ENCODE measurements around the gene SPTLC1.

DNA sequence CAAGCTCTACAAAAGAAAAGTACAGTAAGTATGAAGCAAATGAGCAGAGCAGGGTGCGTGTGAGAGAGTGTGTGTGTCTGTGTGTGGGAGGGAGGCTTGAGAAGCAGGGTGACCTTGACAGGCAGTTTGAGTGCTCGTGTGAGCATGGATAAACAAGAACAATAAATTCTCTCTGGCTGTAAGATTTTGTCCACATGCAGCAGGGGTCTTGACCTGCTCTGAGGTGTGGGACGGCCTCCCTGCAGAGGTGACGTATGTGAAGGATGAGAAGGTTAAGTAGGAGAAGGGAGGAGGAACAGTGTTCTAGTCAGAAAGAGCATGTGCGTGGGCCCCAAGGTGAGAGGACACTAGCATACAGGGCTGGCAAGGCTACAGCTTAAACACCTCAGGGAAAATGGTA is 49.0 kb downstream of the SPTLC1 start:
- TF ChIP-seq TCF7L2 (IDR thresholded peaks at IDR 0.05; ENCODE audit: low read depth, low read length) (no peak), POLR2AphosphoS5 (IDR thresholded peaks at IDR 0.05; ENCODE audit: low read depth, low read length) (no peak), SIN3A (IDR thresholded peaks at IDR 0.05; ENCODE audit: borderline replicate concordance, insufficient read depth, low read depth, low read length) (no peak)
- TF ChIP-seq, protein P1, sequence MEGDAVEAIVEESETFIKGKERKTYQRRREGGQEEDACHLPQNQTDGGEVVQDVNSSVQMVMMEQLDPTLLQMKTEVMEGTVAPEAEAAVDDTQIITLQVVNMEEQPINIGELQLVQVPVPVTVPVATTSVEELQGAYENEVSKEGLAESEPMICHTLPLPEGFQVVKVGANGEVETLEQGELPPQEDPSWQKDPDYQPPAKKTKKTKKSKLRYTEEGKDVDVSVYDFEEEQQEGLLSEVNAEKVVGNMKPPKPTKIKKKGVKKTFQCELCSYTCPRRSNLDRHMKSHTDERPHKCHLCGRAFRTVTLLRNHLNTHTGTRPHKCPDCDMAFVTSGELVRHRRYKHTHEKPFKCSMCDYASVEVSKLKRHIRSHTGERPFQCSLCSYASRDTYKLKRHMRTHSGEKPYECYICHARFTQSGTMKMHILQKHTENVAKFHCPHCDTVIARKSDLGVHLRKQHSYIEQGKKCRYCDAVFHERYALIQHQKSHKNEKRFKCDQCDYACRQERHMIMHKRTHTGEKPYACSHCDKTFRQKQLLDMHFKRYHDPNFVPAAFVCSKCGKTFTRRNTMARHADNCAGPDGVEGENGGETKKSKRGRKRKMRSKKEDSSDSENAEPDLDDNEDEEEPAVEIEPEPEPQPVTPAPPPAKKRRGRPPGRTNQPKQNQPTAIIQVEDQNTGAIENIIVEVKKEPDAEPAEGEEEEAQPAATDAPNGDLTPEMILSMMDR (IDR thresholded peaks at IDR 0.05): no peak

Data from Panc1 (cell line).